ENCODE results near the gene CHEK1. TPM values are rescaled to one million over a fixed set of nuclear protein-coding genes. Genes with fewer than 3 reads are reported as not detected.

The CHEK1 gene
- total RNA-seq, 4 donors from 2014 or later: 0.42 to 0.56 TPM; not detected in 2

- DNase-seq: peak; percentile 66 to 76
- TF ChIP-seq POLR2A (IDR thresholded peaks at IDR 0.05) (peak in 1 of 2 donors; percentile 34), CTCF (IDR thresholded peaks at IDR 0.05 in 4 of 5, conservative IDR thresholded peaks at IDR 0.05 in 1 of 5) (no peak)
- peak overlapping the region; percentile 74 to 85 (median 83) for H3K4me3 ChIP-seq
- H3K27ac ChIP-seq: peak overlapping the region; percentile 89 to 97 (median 94)
- peaks cover 0 to 18% of the 10 kb centered on the region in 2 donors for H3K36me3 ChIP-seq
- peak; percentile 93 for ATAC-seq
- H3K27me3 ChIP-seq: no peaks in the 10 kb centered on the region
- in situ Hi-C loops (cut with MboI; ENCODE audit: low sequenced_read_pairs in 4 of 4): no loop called here
- intact Hi-C loops (cut with DNase I; ENCODE audit: low total_unique reads): loop anchor here (1.0 to 2.0 kb wide), 3 partner anchors 32 to 129 kb away; partner anchors contain the start of genes EI24 and FEZ1
- no peaks in the 10 kb centered on the region for H3K9me3 ChIP-seq
- H3K4me1 ChIP-seq: peaks cover 13 to 16% of the 10 kb centered on the region in 2 donors
These were observed 796 bp downstream of the CHEK1 start for GRCh38 chr11:125625630-125626287.

GRCh38 chr11:125626288-125626950 lies 1.5 kb downstream of the CHEK1 start:
- DNase-seq: no peak
- H3K9me3 ChIP-seq: no peaks in the 10 kb centered on the region
- no peak for TF ChIP-seq CTCF (IDR thresholded peaks at IDR 0.05 in 4 of 5, conservative IDR thresholded peaks at IDR 0.05 in 1 of 5)
- no peak for TF ChIP-seq POLR2A (IDR thresholded peaks at IDR 0.05)
- in situ Hi-C loops (cut with MboI; ENCODE audit: low sequenced_read_pairs in 4 of 4): no loop called here
- H3K27ac ChIP-seq: peak overlapping the region; percentile 24 to 97 (median 93)
- H3K27me3 ChIP-seq: no peaks in the 10 kb centered on the region
- peak overlapping the region; percentile 74 to 85 (median 83) for H3K4me3 ChIP-seq
- intact Hi-C loops (cut with DNase I; ENCODE audit: low total_unique reads): no loop called here
- no peak for ATAC-seq
- H3K4me1 ChIP-seq: peaks cover 13 to 16% of the 10 kb centered on the region in 2 donors
- peaks cover 0 to 11% of the 10 kb centered on the region in 2 donors for H3K36me3 ChIP-seq

- intact Hi-C loops (cut with DNase I; ENCODE audit: low total_unique reads): no loop called here
- peaks cover 13 to 16% of the 10 kb centered on the region in 2 donors for H3K4me1 ChIP-seq
These were observed 2.4 kb downstream of the CHEK1 start for GRCh38 chr11:125627236-125627910.

GRCh38 chr11:125637840-125638239 lies 12.9 kb downstream of the CHEK1 start:
- intact Hi-C loops (cut with DNase I; ENCODE audit: low total_unique reads): no loop called here
- in situ Hi-C loops (cut with MboI; ENCODE audit: low sequenced_read_pairs in 4 of 4): no loop called here
- no peaks in the 10 kb centered on the region for H3K27me3 ChIP-seq

More at GRCh38 chr11:125627236-125627910, 2.4 kb downstream of the CHEK1 start:
- no peak for DNase-seq
- H3K27me3 ChIP-seq: no peaks in the 10 kb centered on the region
- H3K36me3 ChIP-seq: peaks cover 0 to 1% of the 10 kb centered on the region in 2 donors
- no peaks in the 10 kb centered on the region for H3K9me3 ChIP-seq
- TF ChIP-seq POLR2A (IDR thresholded peaks at IDR 0.05): no peak
- no peak for TF ChIP-seq CTCF (IDR thresholded peaks at IDR 0.05 in 4 of 5, conservative IDR thresholded peaks at IDR 0.05 in 1 of 5)
- ATAC-seq: no peak
- no peak overlapping the region for H3K27ac ChIP-seq
- in situ Hi-C loops (cut with MboI; ENCODE audit: low sequenced_read_pairs in 4 of 4): no loop called here
- H3K4me3 ChIP-seq: no peak overlapping the region

More at GRCh38 chr11:125637840-125638239, 12.9 kb downstream of the CHEK1 start:
- Histone ChIP-seq H3K9me3 (no peaks in the 10 kb centered on the region), H3K4me3 (no peak overlapping the region), H3K36me3 (no peaks in the 10 kb centered on the region), H3K27ac (no peak overlapping the region), H3K4me1 (no peaks in the 10 kb centered on the region)
- DNase-seq (no peak), ATAC-seq (no peak)
- TF ChIP-seq CTCF (IDR thresholded peaks at IDR 0.05 in 4 of 5, conservative IDR thresholded peaks at IDR 0.05 in 1 of 5) (no peak), POLR2A (IDR thresholded peaks at IDR 0.05) (no peak)
